ENCODE results near the gene COL1A2. TPM values are rescaled to one million over a fixed set of nuclear protein-coding genes. Genes with fewer than 3 reads are reported as not detected.

Gene COL1A2
- total and polyA plus RNA-seq, 2 of the 8 experiments (the other 6 are each of a cell fraction or from before 2014, with no cell fraction given) = 45.2 to 87.2 TPM

DNA sequence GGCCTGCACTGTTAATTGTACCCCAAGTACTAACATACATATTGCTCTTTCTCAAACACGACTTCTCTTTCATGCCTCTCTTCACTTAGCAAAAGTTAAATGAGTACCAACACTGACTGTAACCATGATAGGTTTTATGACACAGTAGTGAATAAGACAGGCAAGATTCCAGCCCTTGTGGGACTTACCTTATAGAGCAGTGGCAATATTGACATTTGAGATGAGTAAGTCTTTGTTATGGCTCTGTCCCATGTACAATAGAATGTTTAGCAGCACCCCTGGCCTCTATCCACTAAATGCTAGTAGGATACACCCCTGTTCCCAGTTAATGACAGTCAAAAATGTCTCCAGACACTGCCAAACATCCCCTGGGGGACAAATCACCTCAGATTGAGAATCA lies 11.9 kb upstream of the COL1A2 start (continued):
- no peak for TF ChIP-seq CREB1 (IDR thresholded peaks at IDR 0.05)
- no peak for TF ChIP-seq CHD1 (IDR thresholded peaks at IDR 0.05; ENCODE audit: low read depth, low read length)
- TF ChIP-seq SUZ12 (IDR thresholded peaks at IDR 0.05; ENCODE audit: low read length) = no peak
- no peak for TF ChIP-seq SRF (IDR thresholded peaks at IDR 0.05; ENCODE audit: low read depth, low read length)
- no peak for TF ChIP-seq TBP (IDR thresholded peaks at IDR 0.05; ENCODE audit: low read depth, low read length)
- TF ChIP-seq POU5F1 (IDR thresholded peaks at IDR 0.05; ENCODE audit: low read depth, low read length) = no peak
- TF ChIP-seq POLR2A (IDR thresholded peaks at IDR 0.05; ENCODE audit: control extremely low read depth in 1 of 2, low read depth in 2 of 2, low read length in 2 of 2) = no peak
- no peak for TF ChIP-seq EP300 (IDR thresholded peaks at IDR 0.05; ENCODE audit: borderline replicate concordance in 1 of 2, low read depth in 2 of 2, low read length in 2 of 2)
- no peak for TF ChIP-seq JUN (IDR thresholded peaks at IDR 0.05; ENCODE audit: low read depth, low read length)
- no peak for TF ChIP-seq JUND (IDR thresholded peaks at IDR 0.05; ENCODE audit: low read length)
- TF ChIP-seq CEBPB (IDR thresholded peaks at IDR 0.05; ENCODE audit: low read depth, low read length) = no peak
- no peak for TF ChIP-seq POLR2AphosphoS5 (IDR thresholded peaks at IDR 0.05; ENCODE audit: low read depth, low read length)
- no peak for TF ChIP-seq ZNF274 (IDR thresholded peaks at IDR 0.05; ENCODE audit: borderline replicate concordance, extremely low read depth, low read length)
- TF ChIP-seq RAD21 (IDR thresholded peaks at IDR 0.05 in 1 of 2, conservative IDR thresholded peaks at IDR 0.05 in 1 of 2; ENCODE audit: low read depth in 2 of 2, low read length in 2 of 2) = no peak
